IMR-90 (cell line): ENCODE results near the gene HDDC3. TPM values are rescaled to one million over a fixed set of nuclear protein-coding genes. Genes with fewer than 3 reads are reported as not detected.

ENCODE experiments used
- ATAC-seq: fragments of 200-7000 bp; cut with Tn5 transposase; 2 replicates; pipeline ENCODE4 v1.9.1; 2020; ENCODE audit warnings: low read depth, mild to moderate bottlenecking, moderate library complexity
- BruUV-seq: library from RNA; stranded (reverse); fragments of 400-500 nt; replicated peaks from 2 replicates; lab custom pipeline; 2021; lab: Mats Ljungman, UMichigan
- CTCF ChIA-PET: fragments of 300-600 bp; formaldehyde crosslinking; extraction: SDS; loops from one replicate; lab custom pipeline; 2021; ENCODE audit warnings: antibody characterized with exemption; lab: Yijun Ruan, JAX
- POLR2A ChIA-PET: fragments of 300-600 bp; sonication (Branson Sonifier 250); formaldehyde crosslinking; loops from one replicate; lab custom pipeline; 2022; ENCODE audit warnings: antibody characterized with exemption; ENCODE audit not compliant: unreplicated experiment; lab: Charles Lee
- DNase-seq: peaks from one replicate; pipeline ENCODE4 v3.0.0; 2013
- H2AFZ ChIP-seq: replicated peaks from 2 replicates; pipeline ENCODE3; 2013; ENCODE audit warnings: low read length, mild to moderate bottlenecking; ENCODE audit not compliant: poor library complexity
- H2AK5ac ChIP-seq: 2 replicates; pipeline ENCODE4 v1.6.1; 2013; ENCODE audit warnings: low read depth, low read length, inconsistent platforms
- H2AK9ac ChIP-seq: replicated peaks from 2 replicates; pipeline ENCODE3; 2013; ENCODE audit warnings: mild to moderate bottlenecking, low read depth, low read length, moderate library complexity; ENCODE audit not compliant: poor library complexity
- H2BK120ac ChIP-seq: 2 replicates; pipeline ENCODE4 v1.6.1; 2013; ENCODE audit warnings: low read depth, low read length, inconsistent platforms
- H2BK15ac ChIP-seq: 3 replicates; pipeline ENCODE4 v1.6.1; 2013; ENCODE audit warnings: low read depth, low read length, inconsistent platforms
- H2BK20ac ChIP-seq: 2 replicates; pipeline ENCODE4 v1.6.1; 2013; ENCODE audit warnings: low read depth, mild to moderate bottlenecking, inconsistent platforms, low read length, moderate library complexity
- H2BK5ac ChIP-seq: 2 replicates; pipeline ENCODE4 v1.6.1; 2013; ENCODE audit warnings: mild to moderate bottlenecking, low read depth, low read length, inconsistent platforms; ENCODE audit not compliant: poor library complexity, severe bottlenecking
- H3K14ac ChIP-seq: replicated peaks from 2 replicates; pipeline ENCODE4 v1.6.1; 2013; ENCODE audit warnings: low read depth, low read length, inconsistent platforms
- H3K18ac ChIP-seq: 2 replicates; pipeline ENCODE4 v1.6.1; 2013; ENCODE audit warnings: low read depth, low read length, control low read depth
- H3K23ac ChIP-seq: 2 replicates; pipeline ENCODE4 v1.6.1; 2013; ENCODE audit warnings: low read depth, low read length, inconsistent platforms
- H3K27ac ChIP-seq: 2 replicates; pipeline ENCODE4 v1.5.1; 2013; ENCODE audit warnings: mild to moderate bottlenecking, control low read depth, low read length; ENCODE audit not compliant: insufficient read depth
- H3K27me3 ChIP-seq: 2 replicates; pipeline ENCODE4 v1.6.1; 2013; ENCODE audit warnings: low read length; ENCODE audit not compliant: control insufficient read depth, insufficient read depth
- H3K36me3 ChIP-seq: 2 replicates; pipeline ENCODE4 v1.6.1; 2013; ENCODE audit warnings: low read length, mixed read lengths; ENCODE audit not compliant: control insufficient read depth, insufficient read depth
- H3K4ac ChIP-seq: 2 replicates; pipeline ENCODE4 v1.6.1; 2013; ENCODE audit warnings: low read depth, low read length, inconsistent platforms
- H3K4me1 ChIP-seq: 2 replicates; pipeline ENCODE4 v1.6.1; 2013; ENCODE audit warnings: low read length, mixed read lengths; ENCODE audit not compliant: control insufficient read depth, insufficient read depth
- H3K4me2 ChIP-seq: 2 replicates; pipeline ENCODE4 v1.6.1; 2013; ENCODE audit warnings: low read depth, mild to moderate bottlenecking, control low read depth, low read length, moderate library complexity
- H3K4me3 ChIP-seq: 2 replicates; pipeline ENCODE4 v1.5.1; 2013; ENCODE audit warnings: low read depth, mild to moderate bottlenecking, control low read depth, low read length, moderate library complexity; ENCODE audit not compliant: insufficient read depth
- H3K56ac ChIP-seq: 2 replicates; pipeline ENCODE4 v1.6.1; 2013; ENCODE audit warnings: low read length, inconsistent platforms; ENCODE audit not compliant: insufficient read depth; ENCODE audit errors: extremely low read depth
- H3K79me1 ChIP-seq, 2 experiments: 2 replicates each; pipeline ENCODE4 v1.6.1; 2013; ENCODE audit warnings: low read length in 2 of 2, inconsistent platforms in 1 of 2, low read depth in 1 of 2
- H3K9ac ChIP-seq: 2 replicates; pipeline ENCODE4 v1.6.1; 2013; ENCODE audit warnings: low read depth, low read length, control low read depth
- H3K9me1 ChIP-seq: 2 replicates; pipeline ENCODE4 v1.6.1; 2013; ENCODE audit warnings: low read length, inconsistent platforms; ENCODE audit not compliant: insufficient read depth
- H3K9me3 ChIP-seq: 2 replicates; pipeline ENCODE4 v1.6.1; 2013; ENCODE audit warnings: low read length; ENCODE audit not compliant: control insufficient read depth, insufficient read depth
- H4K20me1 ChIP-seq: 2 replicates; pipeline ENCODE4 v1.6.1; 2013; ENCODE audit warnings: low read length, inconsistent platforms; ENCODE audit not compliant: insufficient read depth
- H4K5ac ChIP-seq: 2 replicates; pipeline ENCODE4 v1.6.1; 2013; ENCODE audit warnings: mild to moderate bottlenecking, low read depth, low read length, control low read depth
- H4K8ac ChIP-seq, 2 experiments: 2 replicates each; pipeline ENCODE4 v1.6.1; 2013; ENCODE audit warnings: low read depth in 2 of 2, low read length in 2 of 2, control low read depth in 1 of 2, inconsistent platforms in 1 of 2
- H4K91ac ChIP-seq: 2 replicates; pipeline ENCODE4 v1.6.1; 2013; ENCODE audit warnings: low read depth, low read length, inconsistent platforms; ENCODE audit not compliant: insufficient read depth
- BHLHE40 ChIP-seq: fragments of 150-350 bp; IDR thresholded peaks from 2 replicates; pipeline ENCODE4 v1.6.1; 2016; ENCODE audit warnings: mild to moderate bottlenecking, low read depth, low read length
- CEBPB ChIP-seq: IDR thresholded peaks from 2 replicates; pipeline ENCODE4 v1.6.1; 2012; ENCODE audit warnings: low read depth, low read length, improper control_type of control experiment
- ELK1 ChIP-seq: fragments of 150-350 bp; IDR thresholded peaks from 2 replicates; pipeline ENCODE4 v1.6.1; 2016; ENCODE audit warnings: low read depth, mild to moderate bottlenecking, low read length, moderate library complexity, borderline replicate concordance
- FOS ChIP-seq: fragments of 150-350 bp; IDR thresholded peaks from 2 replicates; pipeline ENCODE4 v1.6.1; 2016; ENCODE audit warnings: low read depth, low read length
- MAFK ChIP-seq: IDR thresholded peaks from 2 replicates; pipeline ENCODE4 v1.6.1; 2012; ENCODE audit warnings: low read depth, low read length, improper control_type of control experiment
- MAZ ChIP-seq: IDR thresholded peaks from 2 replicates; pipeline ENCODE4 v1.6.1; 2012; ENCODE audit warnings: low read depth, mild to moderate bottlenecking, low read length, improper control_type of control experiment, moderate library complexity, borderline replicate concordance
- POLR2A ChIP-seq: IDR thresholded peaks from 2 replicates; pipeline ENCODE4 v1.6.1; 2012; ENCODE audit warnings: mild to moderate bottlenecking, low read depth, low read length
- SMC3 ChIP-seq: fragments of 150-350 bp; IDR thresholded peaks from 2 replicates; pipeline ENCODE4 v1.6.1; 2016; ENCODE audit warnings: low read depth, mild to moderate bottlenecking, antibody characterized with exemption, low read length, moderate library complexity
- WGBS, 2 experiments: methylation state at CpG; one replicate each; pipeline versions ENCODE4 v1.1.5 to v1.1.7; 2013; ENCODE audit warnings: missing lambda C conversion rate in 2 of 2; ENCODE audit not compliant: insufficient read length in 1 of 2; ENCODE audit errors: extremely low coverage in 2 of 2; 5-methylcytosine and 5-hydroxymethylcytosine counted together
- dilution Hi-C: fragments of 300-500 bp; cut with HindIII; formaldehyde crosslinking; loops from one replicate; pipeline ENCODE4 v1.14.3; 2018; ENCODE audit warnings: low sequenced_read_pairs; ENCODE audit not compliant: unreplicated experiment
- in situ Hi-C: fragments of 300-500 bp; cut with MboI; formaldehyde crosslinking; loops from 3 replicates; pipeline ENCODE4 v1.14.3; 2019; ENCODE audit warnings: low sequenced_read_pairs, inconsistent platforms, mixed read lengths
- intact Hi-C: fragments of 100-400 bp; cut with micrococcal nuclease; formaldehyde crosslinking; loops from 2 replicates; pipeline ENCODE4 v1.10.0; 2022
- polyA plus RNA-seq, 3 experiments: library from polyadenylated mRNA; depleted of rRNA; stranded (reverse); fragments of >200 nt; gene quantifications; 2 replicates each; pipeline ENCODE4 v1.2.3, GENCODE V29; 2012; ENCODE audit warnings: low replicate concordance in 1 of 3
- total RNA-seq: library from RNA; depleted of rRNA; stranded (reverse); fragments of >200 nt; gene quantifications from 2 replicates; pipeline ENCODE4 v1.2.3, GENCODE V29; 2012

Gene HDDC3
- total and polyA plus RNA-seq, 2 of the 4 experiments (the other 2 are of a cell fraction): 7.9 to 10.7 TPM

- Histone ChIP-seq H2BK120ac (no peak overlapping the region), H3K4ac (no peak overlapping the region), H3K36me3 (peaks cover 42% of the 10 kb centered on the region), H3K9ac (no peak overlapping the region), H2BK15ac (no peak overlapping the region), H4K8ac (no peak overlapping the region), H3K4me1 (no peaks in the 10 kb centered on the region), H4K20me1 (no peaks in the 10 kb centered on the region), H3K14ac (no peak overlapping the region), H2AK5ac (no peak overlapping the region), H3K56ac (no peak overlapping the region), H3K4me2 (no peak overlapping the region), H3K18ac (no peak overlapping the region), H3K27me3 (no peaks in the 10 kb centered on the region), H4K91ac (no peak overlapping the region), H3K9me3 (no peaks in the 10 kb centered on the region), H3K27ac (no peak overlapping the region), H3K4me3 (no peak overlapping the region), H2BK5ac (no peak overlapping the region), H3K23ac (no peak overlapping the region), H2BK20ac (no peak overlapping the region), H4K5ac (no peak overlapping the region), H3K79me1 (peaks cover 11 to 17% of the 10 kb centered on the region in 2 experiments; a peak in 3 of 4 replicates), H2AFZ (no peak overlapping the region), H2AK9ac (no peak overlapping the region), H3K9me1 (0 out of 2 replicates have a peak, but pooled peaks cover 5% of the 10 kb centered on the region)
- in situ Hi-C loops (no loop called here), intact Hi-C loops (no loop called here), dilution Hi-C loops (no loop called here)
- CTCF ChIA-PET: no interaction called here
- POLR2A ChIA-PET: no interaction called here
- DNase-seq (no peak), ATAC-seq (no peak)
- TF ChIP-seq CEBPB (no peak), POLR2A (no peak), FOS (no peak), SMC3 (no peak), ELK1 (no peak), MAFK (no peak), MAZ (no peak), BHLHE40 (no peak)
- 100% methylated on average over 2 of the region's 7 CpGs; no CpG with 5 or more reads in 1 of the 2 experiments for WGBS, 2 experiments
- no TSS peak for BruUV-seq
Measured at GRCh38 chr15:90970274-90970673, 37.9 kb upstream of the HDDC3 start.
